HCT116 (cell line): ENCODE data around the gene EGFL6.

Source experiments
- CTCF ChIP-seq, 3 experiments: fragments of 200-600 bp in 1 of 3; sonication (generic) in 1 of 3; IDR thresholded peaks in 2 of 3; conservative IDR thresholded peaks in 1 of 3; 2 replicates each; pipeline ENCODE4 v1.5.1; 2012 to 2017; ENCODE audit warnings: low read depth in 2 of 3, low read length in 2 of 3, antibody characterized with exemption in 1 of 3, borderline replicate concordance in 1 of 3, control low read depth in 1 of 3, mild to moderate bottlenecking in 1 of 3, mixed read lengths in 1 of 3, mixed run types in 1 of 3, moderate library complexity in 1 of 3; ENCODE audit not compliant: insufficient read depth in 1 of 3
- POLR2A ChIP-seq: IDR thresholded peaks from 2 replicates; pipeline ENCODE4 v1.7.0; 2011; ENCODE audit warnings: borderline replicate concordance; ENCODE audit not compliant: insufficient read depth, insufficient read length; ENCODE audit errors: extremely low read depth
- POLR2AphosphoS5 ChIP-seq: IDR thresholded peaks from 2 replicates; pipeline ENCODE4 v1.6.1; 2011; ENCODE audit warnings: mild to moderate bottlenecking, low read depth, low read length, moderate library complexity
- REST ChIP-seq: IDR thresholded peaks from 2 replicates; pipeline ENCODE4 v1.6.1; 2012; ENCODE audit warnings: low read depth
- SIN3A ChIP-seq: IDR thresholded peaks from 2 replicates; pipeline ENCODE4 v1.6.1; 2012; ENCODE audit warnings: low read depth

- no peak for TF ChIP-seq CTCF (IDR thresholded peaks at IDR 0.05 in 2 of 3, conservative IDR thresholded peaks at IDR 0.05 in 1 of 3; ENCODE audit: borderline replicate concordance in 1 of 3, insufficient read depth in 1 of 3, low read depth in 2 of 3, low read length in 2 of 3)
- TF ChIP-seq POLR2AphosphoS5 = no peak
- TF ChIP-seq POLR2A = no peak
- no peak for TF ChIP-seq REST
- TF ChIP-seq SIN3A = no peak
Measured at GRCh38 chrX:13676885-13677284, 107.5 kb downstream of the EGFL6 start.
